ENCODE data around the gene CCDC157. TPM values are rescaled to one million over a fixed set of nuclear protein-coding genes. Genes with fewer than 3 reads are reported as not detected.

The CCDC157 gene
- total RNA-seq, 2 donors from 2014 or later = 3.1 to 10.5 TPM

- no peak for TF ChIP-seq CTCF (IDR thresholded peaks at IDR 0.05)
- TF ChIP-seq POLR2A (IDR thresholded peaks at IDR 0.05) = no peak
- Histone ChIP-seq H3K27ac (peak overlapping the region; percentile 16 to 92 (median 83)), H3K4me3 (no peak overlapping the region), H3K4me1 (peaks cover 56% of the 10 kb centered on the region), H3K36me3 (replicated peaks in 1 of 2; ENCODE audit: insufficient read depth in 1 of 2, low read depth in 2 of 2) (no peaks in the 10 kb centered on the region), H3K27me3 (no peaks in the 10 kb centered on the region), H3K9me3 (no peaks in the 10 kb centered on the region)
- DNase-seq (peak in 3 of 4 donors; percentile 47 to 54 (median 48)), ATAC-seq (no peak)
- WGBS, 2 donors = 40 to 57% methylated on average over 3 to 5 of the region's 5 CpGs
- intact Hi-C loops (cut with DNase I) = no loop called here
These were observed 31.6 kb upstream of the CCDC157 start for GRCh38 chr22:30325065-30325720.

DNA sequence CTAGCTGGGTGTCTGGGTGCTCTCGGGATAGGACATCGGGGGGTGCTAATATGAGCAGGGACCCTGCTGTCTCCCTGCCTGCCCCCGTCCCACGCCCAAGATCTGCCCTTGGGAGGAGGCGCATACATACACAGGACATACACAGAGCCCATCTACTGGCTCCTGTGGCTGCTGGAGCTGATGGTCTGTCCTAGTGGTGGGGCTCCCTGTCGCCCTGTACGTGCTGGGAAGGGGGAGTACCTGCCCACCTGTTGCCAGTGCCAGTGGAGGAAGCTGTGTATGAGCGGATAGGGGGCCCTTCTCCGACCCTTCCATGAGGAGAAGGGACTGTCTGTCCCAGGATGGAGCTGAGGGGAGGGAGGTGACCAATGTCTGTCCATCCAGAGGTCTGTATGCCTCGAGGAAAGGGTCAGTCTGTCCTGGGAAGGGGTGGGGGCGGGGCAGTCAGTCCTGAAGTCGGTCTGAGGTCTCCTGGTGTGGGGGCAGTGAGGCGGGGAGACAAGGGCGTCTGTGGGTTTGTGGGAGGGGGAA, 31.0 kb upstream of the CCDC157 start:
- Histone ChIP-seq H3K27ac (peak overlapping the region; percentile 16 to 92 (median 83)), H3K4me1 (peaks cover 51% of the 10 kb centered on the region), H3K9me3 (no peaks in the 10 kb centered on the region), H3K36me3 (replicated peaks in 1 of 2; ENCODE audit: insufficient read depth in 1 of 2, low read depth in 2 of 2) (no peaks in the 10 kb centered on the region), H3K4me3 (peak overlapping the region; percentile 76 to 86), H3K27me3 (no peaks in the 10 kb centered on the region)
- intact Hi-C loops (cut with DNase I) = no loop called here
- ATAC-seq (no peak), DNase-seq (peak in 1 of 4 donors; percentile 13)
- 27 to 35% methylated on average over 3 to 14 of the region's 14 CpGs for WGBS, 2 donors
- no peak for TF ChIP-seq CTCF (IDR thresholded peaks at IDR 0.05)
- no peak for TF ChIP-seq POLR2A (IDR thresholded peaks at IDR 0.05)

GRCh38 chr22:30326255-30326705, 30.5 kb upstream of the CCDC157 start:
- Histone ChIP-seq H3K27me3 (no peaks in the 10 kb centered on the region), H3K9me3 (no peaks in the 10 kb centered on the region), H3K36me3 (replicated peaks in 1 of 2; ENCODE audit: insufficient read depth in 1 of 2, low read depth in 2 of 2) (no peaks in the 10 kb centered on the region), H3K4me1 (peaks cover 46% of the 10 kb centered on the region), H3K27ac (peak overlapping the region; percentile 67 to 92 (median 83)), H3K4me3 (peak overlapping the region; percentile 76 to 86)
- DNase-seq = peak; percentile 41 to 55 (median 46)
- intact Hi-C loops (cut with DNase I) = no loop called here
- 0 to 2% methylated on average over 8 to 33 of the region's 34 CpGs for WGBS, 2 donors
- ATAC-seq = peak; percentile 18
- TF ChIP-seq CTCF (IDR thresholded peaks at IDR 0.05) = no peak
- TF ChIP-seq POLR2A (IDR thresholded peaks at IDR 0.05) = no peak

DNA sequence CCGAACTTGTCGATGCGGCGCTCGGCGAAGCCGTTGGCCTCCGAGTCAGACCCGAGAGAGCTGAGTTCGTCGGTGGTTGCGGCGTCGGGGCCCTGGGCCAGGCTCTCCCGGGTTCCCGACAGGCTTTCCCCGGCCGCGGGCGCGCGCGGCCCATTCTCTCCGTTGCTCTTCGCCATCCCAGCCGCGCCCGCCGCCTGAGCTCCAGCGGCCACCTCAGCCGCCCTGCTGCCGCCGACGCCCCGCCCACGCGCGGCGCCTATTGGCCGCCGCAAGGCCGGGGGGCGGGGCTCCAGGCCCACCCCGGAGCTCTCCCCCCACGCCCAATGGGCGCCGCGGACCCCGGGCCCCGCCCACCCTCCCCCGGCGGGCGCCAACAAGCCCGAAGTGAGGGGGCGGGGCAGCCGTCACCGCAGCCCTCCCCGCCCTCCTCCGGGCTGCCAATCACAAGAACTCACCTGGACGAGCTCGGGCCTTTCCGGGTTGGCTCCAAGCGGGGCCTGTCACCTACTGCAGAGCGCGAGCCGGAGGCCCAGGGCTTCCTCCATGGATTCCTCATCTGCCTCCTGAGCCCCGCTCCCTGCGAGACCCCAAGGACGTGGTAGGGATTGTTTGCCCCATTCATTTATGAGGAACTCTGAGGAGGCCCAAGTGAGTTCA, 30.0 kb upstream of the CCDC157 start, which contains the start of gene TBC1D10A:
Gene TBC1D10A (minus strand): TSS at position 236 of the 657 bp plus-strand sequence. CDS start 60 bp downstream, at position 176.
- peaks cover 42% of the 10 kb centered on the region for H3K4me1 ChIP-seq
- WGBS, 2 donors = 0 to 1% methylated on average over 3 to 64 of the region's 69 CpGs
- peak; percentile 94 for ATAC-seq
- TF ChIP-seq POLR2A (IDR thresholded peaks at IDR 0.05) = peak; percentile 84 to 88 (median 87)
- peak in 1 of 7 experiments; percentile 21 for TF ChIP-seq CTCF (IDR thresholded peaks at IDR 0.05)
- H3K4me3 ChIP-seq = peak within 1 kb of the TSS; percentile 76 to 86
- intact Hi-C loops (cut with DNase I) = no loop called here
- H3K27ac ChIP-seq = peak within 1 kb of the TSS; percentile 78 to 94 (median 86)
- no peaks in the 10 kb centered on the region for H3K27me3 ChIP-seq
- no peaks in the 10 kb centered on the region for H3K9me3 ChIP-seq
- no peaks in the 10 kb centered on the region for H3K36me3 ChIP-seq (replicated peaks in 1 of 2; ENCODE audit: insufficient read depth in 1 of 2, low read depth in 2 of 2)
- DNase-seq = peak; percentile 97 to 98 (median 98)
